Panc1 (cell line): ENCODE data around the gene ERC2.

Source experiments
- POLR2AphosphoS5 ChIP-seq: IDR thresholded peaks from 2 replicates; pipeline ENCODE4 v1.6.1; 2012; ENCODE audit warnings: mild to moderate bottlenecking, low read depth, low read length, moderate library complexity
- SIN3A ChIP-seq: IDR thresholded peaks from 2 replicates; pipeline ENCODE4 v1.6.1; 2012; ENCODE audit warnings: low read depth, mild to moderate bottlenecking, low read length, moderate library complexity, borderline replicate concordance; ENCODE audit not compliant: insufficient read depth
- TCF7L2 ChIP-seq: IDR thresholded peaks from 2 replicates; pipeline ENCODE4 v1.6.1; 2011; ENCODE audit warnings: mild to moderate bottlenecking, low read depth, low read length, inconsistent platforms
- TF ChIP-seq, protein P1 (sequence below): fragments of 450-650 bp; IDR thresholded peaks from 2 replicates; pipeline ENCODE4 v1.5.1; 2017; ENCODE audit warnings: mild to moderate bottlenecking
- TF ChIP-seq, protein P2 (sequence below), 2 experiments: IDR thresholded peaks; 2 replicates each; pipeline ENCODE4 v1.6.1; 2011 to 2012; ENCODE audit warnings: low read depth in 2 of 2, control low read depth in 1 of 2, low read length in 1 of 2, mild to moderate bottlenecking in 1 of 2, moderate library complexity in 1 of 2; ENCODE audit not compliant: insufficient read depth in 1 of 2

DNA sequence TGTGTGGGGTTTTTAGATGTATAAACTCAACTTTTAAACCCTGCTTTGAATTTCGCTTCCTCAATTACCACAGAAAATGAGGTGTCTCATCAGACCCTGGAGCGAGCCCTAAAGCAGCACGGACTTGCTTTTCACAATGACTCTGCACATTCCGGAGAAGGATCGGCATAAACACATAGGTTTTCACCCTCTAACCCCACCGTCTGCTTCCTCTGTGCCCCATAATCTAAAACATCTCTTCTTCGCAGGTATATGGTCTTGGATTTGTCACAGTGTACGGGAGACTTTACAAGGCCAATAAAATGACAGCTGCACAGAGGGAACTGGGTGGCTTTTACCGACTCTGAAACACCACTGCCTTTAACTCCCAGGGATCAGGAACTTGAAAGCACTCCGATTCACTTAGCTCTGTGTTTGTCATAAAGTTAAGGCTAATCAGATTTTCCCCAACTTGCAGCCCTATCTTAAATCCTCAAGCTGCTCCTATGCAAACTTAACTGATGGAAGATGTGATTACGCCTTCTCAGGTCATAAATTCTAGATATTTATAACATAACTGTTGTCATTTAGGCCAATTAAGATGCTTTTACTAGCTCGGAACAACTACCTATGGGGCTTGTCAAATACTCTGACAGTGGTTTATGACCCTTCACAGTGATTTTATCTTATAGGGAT lies 847.8 kb downstream of the ERC2 start:
- TF ChIP-seq SIN3A (no peak), POLR2AphosphoS5 (no peak), TCF7L2 (peak; percentile 53; the same call in 1 of the 2 replicates)
- TF ChIP-seq, protein P1, sequence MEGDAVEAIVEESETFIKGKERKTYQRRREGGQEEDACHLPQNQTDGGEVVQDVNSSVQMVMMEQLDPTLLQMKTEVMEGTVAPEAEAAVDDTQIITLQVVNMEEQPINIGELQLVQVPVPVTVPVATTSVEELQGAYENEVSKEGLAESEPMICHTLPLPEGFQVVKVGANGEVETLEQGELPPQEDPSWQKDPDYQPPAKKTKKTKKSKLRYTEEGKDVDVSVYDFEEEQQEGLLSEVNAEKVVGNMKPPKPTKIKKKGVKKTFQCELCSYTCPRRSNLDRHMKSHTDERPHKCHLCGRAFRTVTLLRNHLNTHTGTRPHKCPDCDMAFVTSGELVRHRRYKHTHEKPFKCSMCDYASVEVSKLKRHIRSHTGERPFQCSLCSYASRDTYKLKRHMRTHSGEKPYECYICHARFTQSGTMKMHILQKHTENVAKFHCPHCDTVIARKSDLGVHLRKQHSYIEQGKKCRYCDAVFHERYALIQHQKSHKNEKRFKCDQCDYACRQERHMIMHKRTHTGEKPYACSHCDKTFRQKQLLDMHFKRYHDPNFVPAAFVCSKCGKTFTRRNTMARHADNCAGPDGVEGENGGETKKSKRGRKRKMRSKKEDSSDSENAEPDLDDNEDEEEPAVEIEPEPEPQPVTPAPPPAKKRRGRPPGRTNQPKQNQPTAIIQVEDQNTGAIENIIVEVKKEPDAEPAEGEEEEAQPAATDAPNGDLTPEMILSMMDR = no peak
- TF ChIP-seq, protein P2, sequence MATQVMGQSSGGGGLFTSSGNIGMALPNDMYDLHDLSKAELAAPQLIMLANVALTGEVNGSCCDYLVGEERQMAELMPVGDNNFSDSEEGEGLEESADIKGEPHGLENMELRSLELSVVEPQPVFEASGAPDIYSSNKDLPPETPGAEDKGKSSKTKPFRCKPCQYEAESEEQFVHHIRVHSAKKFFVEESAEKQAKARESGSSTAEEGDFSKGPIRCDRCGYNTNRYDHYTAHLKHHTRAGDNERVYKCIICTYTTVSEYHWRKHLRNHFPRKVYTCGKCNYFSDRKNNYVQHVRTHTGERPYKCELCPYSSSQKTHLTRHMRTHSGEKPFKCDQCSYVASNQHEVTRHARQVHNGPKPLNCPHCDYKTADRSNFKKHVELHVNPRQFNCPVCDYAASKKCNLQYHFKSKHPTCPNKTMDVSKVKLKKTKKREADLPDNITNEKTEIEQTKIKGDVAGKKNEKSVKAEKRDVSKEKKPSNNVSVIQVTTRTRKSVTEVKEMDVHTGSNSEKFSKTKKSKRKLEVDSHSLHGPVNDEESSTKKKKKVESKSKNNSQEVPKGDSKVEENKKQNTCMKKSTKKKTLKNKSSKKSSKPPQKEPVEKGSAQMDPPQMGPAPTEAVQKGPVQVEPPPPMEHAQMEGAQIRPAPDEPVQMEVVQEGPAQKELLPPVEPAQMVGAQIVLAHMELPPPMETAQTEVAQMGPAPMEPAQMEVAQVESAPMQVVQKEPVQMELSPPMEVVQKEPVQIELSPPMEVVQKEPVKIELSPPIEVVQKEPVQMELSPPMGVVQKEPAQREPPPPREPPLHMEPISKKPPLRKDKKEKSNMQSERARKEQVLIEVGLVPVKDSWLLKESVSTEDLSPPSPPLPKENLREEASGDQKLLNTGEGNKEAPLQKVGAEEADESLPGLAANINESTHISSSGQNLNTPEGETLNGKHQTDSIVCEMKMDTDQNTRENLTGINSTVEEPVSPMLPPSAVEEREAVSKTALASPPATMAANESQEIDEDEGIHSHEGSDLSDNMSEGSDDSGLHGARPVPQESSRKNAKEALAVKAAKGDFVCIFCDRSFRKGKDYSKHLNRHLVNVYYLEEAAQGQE (IDR thresholded peaks at IDR 0.05; ENCODE audit: insufficient read depth in 1 of 2, low read depth in 2 of 2, low read length in 1 of 2) = no peak
